Activated naive CD4-positive, alpha-beta T cell (primary cell): ENCODE measurements around the gene CACNA1D.

ENCODE experiments used
- DNase-seq, 4 experiments: peaks; one replicate each; lab custom pipeline; 2025; lab: John Stamatoyannopoulos, UW

The CACNA1D gene

GRCh38 chr3:53495520-53496391, 1.3 kb downstream of the CACNA1D start:
- no peak for DNase-seq

DNA sequence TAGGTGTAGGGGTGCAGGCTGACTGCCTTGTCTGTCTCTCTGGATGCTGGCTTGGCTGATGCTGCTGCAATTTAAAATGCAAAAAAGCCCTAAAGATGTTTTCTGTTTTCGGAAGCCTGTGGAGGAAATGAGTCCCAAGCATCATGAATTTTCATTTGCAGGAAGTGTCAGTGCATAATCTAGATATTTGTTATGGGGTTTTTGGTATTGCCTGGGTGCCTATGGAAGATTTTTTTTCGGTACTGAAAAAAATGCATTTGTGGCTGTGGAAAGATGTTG, 1.9 kb downstream of the CACNA1D start:
- DNase-seq, result no peak

- DNase-seq, result no peak
Observed at GRCh38 chr3:53496984-53497383, 2.6 kb downstream of the CACNA1D start.

DNA sequence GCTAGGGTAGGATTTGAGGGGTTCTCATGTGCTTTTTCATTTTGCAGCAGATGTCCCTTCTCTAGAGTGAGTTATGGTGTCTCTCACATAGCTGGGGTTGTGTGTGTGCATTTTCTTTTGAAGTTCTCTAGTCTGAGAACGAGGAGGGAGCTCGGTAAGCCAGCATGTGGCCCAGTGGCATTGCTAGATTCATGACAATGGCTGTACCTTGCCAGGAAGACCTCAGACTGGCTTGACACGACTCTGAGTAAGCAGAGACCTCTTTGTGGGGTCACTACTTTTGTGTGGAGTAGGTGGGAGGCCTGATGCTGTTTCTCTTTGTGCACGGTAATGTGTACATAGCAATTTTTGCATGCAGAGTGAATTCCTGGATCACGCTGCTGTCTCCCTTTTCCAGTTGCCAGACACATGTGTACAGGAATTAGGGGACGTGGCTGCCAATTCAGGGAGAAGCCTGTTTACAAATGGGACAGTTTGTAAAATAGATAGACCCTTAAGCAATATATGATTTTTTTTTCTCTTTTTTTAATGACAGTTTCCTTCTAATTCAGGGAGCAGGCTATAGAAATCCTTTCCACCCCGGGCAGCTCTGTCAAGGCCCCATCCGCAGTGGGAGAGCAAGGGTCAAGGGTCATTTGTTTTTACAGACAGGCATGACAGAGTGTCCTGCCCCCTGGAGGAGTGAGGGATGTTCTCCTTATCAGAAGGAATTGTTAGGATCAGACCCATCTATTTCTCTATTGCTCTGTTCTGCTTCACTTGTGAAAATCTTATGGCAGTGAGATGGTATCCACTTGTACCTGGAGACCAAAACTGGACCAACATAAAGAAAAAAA, 4.6 kb downstream of the CACNA1D start:
- DNase-seq, result no peak

GRCh38 chr3:53500165-53500777, 5.9 kb downstream of the CACNA1D start:
- DNase-seq, result no peak

DNA sequence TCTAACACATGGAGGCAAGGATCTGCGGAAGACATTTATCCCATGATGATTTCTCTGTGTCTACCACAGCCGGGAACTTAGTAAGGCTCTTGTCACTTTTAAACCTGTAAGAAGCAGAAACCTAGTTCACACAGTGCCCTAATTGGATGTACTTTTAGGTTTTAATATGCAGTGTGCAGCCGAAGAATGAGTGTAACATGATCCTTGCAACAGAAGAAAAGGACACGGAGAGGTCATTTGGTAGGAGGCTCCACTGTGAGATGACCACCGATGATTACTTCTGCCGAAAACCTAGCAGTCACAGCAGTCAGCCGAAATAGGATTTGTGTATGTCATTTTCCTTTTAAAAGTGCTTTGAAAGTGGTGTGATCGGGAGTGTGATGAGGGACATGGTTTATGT, 6.8 kb downstream of the CACNA1D start:
- no peak for DNase-seq

DNA sequence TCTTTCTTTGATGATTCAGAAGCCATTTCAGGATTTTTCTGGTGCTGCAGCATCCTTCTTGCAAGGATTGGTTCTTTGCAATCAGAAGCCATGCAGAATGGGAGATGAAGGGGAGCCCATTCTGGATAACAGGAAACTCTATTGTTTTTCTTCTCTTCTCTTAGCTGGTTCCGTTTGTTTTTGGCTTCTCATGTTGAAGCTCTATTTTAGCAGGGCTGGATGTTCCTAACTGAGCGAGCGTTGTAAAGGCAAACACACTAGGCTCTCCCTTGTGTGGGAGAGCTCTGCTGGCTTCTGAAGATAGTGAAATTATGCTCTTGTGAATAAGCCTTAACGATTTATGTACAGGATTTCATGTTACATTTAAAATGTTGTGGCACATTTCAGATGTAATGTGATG, 8.3 kb downstream of the CACNA1D start:
- DNase-seq, result no peak

GRCh38 chr3:53503195-53503594, 8.8 kb downstream of the CACNA1D start:
- no peak for DNase-seq

DNA sequence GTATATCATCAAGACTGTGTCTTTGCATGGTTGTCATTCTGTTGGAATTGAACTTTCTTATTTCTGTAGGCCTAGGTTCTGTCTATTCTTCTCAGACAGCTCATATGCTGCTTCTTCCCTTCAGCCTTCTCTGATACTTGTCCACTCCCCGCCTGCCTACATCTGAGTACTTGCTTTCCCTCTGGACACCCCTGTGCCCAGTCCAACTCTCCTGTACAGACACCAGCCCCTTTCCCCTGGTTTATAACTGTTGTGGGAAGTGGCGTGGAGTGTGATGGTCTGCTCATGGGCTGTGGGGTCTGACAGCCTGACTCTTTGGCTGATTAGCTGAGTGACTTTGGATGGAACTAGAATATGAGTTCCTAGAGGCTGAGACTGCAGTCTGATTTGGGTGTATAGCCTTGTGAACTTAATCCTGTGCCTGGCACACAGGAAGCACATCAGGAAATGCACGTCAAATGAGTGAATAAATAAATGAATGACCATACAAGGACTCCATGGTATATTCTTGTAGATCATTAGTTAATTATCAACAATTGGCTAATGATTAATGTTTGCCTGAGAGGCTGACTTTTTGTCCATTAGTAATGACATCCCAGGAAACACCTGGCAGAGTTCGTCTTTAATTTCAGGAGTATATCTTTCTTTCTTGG, 11.8 kb downstream of the CACNA1D start:
- no peak for DNase-seq

DNA sequence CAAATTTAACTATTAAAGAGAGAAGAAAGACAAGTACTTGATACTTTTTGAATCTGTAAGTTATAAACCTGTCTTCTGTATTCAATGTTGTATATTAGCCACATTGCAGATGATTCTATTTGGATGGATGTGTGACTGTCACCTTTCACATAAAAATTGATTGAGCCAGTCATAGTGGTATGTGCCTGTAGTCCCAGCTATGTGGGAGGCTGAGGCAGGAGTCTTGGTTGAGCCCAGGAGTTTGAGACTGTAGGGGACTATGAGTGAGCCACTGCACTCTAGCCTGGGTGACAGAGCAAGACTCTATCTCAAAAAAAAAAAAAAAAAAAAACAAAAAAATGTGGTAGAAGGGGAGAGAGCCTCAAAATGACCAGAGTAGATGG, 12.3 kb downstream of the CACNA1D start:
- no peak for DNase-seq

DNA sequence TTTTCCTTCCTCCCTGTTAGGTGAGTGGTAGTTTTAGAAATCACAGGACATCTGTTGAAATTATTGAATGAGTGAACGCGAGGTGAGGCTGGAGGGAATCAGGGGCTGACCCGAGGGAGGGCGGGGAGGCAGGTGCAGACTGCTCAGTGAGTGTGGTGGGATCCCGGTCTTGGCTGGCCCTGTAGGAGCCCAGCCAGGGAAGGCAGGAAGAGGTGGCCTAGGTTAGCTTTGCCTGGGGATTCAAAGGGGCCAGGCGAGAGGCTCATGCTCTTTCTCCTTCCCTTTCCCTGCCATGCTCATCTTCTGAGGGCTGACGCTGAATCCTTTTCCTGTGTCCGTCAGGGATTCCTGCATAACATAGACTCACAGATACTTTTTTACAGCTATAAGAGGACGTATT, 15.1 kb downstream of the CACNA1D start:
- no peak for DNase-seq

GRCh38 chr3:53510508-53510907, 16.1 kb downstream of the CACNA1D start:
- DNase-seq, result no peak

DNA sequence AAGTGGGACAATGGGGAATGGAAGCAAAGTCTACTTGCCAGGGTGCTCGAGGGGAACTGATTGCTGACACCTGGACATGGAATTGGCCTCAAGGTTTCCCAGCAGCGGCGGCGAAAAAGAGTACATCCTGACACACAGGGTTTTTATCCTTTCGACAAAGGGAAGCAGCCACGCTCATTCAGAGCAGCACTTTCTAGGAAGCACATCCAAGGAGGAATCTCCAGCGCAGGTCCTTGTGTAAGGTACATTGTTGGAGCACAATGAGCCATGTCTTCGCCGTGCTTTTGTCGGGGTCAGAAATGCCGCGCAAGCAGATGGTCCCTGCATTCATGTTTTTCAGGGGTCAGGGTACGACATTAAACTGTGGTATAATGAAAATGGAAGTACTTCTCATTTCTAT, 16.8 kb downstream of the CACNA1D start:
- no peak for DNase-seq

DNA sequence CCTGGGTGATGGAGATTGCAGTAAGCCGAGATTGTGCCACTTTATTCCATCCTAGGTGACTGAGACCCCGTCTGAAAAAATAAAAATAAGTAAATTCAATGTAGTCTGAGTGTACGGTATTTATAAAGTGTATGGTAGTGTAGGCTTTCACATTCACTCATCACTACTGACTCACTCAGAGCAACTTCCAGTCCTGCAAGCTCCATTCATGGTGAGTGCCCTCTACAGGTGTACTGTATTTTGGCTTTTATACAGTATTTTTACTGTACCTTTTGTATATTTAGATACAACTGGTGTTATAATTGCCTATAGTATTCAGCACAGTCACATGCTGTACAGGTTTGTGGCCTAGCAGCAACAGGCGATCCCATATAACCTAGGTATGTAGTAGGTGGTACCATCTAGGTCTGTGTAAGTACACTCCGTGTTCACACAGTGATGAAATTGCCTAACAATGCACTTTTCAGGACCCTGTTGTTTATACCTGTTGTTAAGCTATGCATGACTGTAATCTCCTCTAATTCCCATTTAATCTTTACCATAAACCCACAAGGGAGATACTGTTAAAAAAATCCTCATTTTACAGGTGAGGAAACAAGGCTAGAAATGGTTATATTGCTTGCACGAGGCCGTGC, 19.3 kb downstream of the CACNA1D start:
- no peak for DNase-seq

GRCh38 chr3:53516339-53516738, 21.9 kb downstream of the CACNA1D start:
- no peak for DNase-seq

DNA sequence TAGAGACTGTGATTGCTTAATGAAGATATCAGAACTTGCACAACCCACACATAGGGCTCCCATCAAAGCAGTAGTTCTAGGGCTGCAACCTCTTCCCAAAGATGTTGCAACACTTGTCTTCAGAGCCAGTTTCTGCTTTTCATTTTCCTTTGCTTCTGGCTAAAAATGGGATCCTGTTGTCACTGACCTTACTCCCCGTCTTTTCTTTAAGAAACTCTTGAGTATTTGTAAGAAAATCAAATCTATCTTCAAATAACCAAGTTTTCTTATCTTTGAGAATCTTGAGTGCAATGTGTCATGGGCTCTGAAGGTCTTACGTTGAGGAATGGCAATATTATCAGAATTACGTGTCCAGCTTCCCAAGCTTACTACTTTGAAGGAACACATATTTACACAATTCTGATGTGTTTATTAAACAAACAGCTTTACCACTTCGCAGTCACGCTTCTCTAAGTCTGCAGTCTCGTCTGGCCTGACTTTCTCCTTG, 24.1 kb downstream of the CACNA1D start:
- no peak for DNase-seq

DNA sequence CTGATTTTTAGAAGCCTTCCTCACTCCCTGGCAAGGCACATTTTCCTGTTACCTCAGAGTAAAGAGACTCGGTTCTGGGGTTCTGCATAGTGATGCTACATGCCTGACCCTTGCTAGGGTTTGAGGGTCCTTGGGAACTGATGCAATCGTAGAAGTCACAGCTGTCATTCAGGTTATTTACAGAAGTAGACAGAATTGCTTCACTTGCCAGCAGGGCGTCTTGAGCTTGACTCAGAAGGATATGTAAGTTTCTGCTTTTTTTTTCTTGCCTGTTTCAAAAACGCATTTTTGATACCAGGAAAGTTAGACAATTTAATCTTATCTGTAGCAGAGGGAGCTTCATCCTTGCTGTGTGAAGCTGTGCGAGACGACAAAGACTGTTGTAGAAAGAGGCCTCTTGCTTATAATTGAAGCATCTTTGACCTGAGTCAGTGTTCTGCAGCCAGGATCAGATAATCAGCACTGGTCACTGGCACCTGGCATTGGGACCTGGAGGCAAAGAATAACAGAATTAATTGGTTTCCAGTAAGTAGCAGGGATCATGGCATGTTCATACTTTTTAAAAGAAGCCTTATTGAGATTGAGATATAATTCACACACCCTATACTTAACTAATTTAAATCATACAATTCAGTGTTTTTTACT, 24.8 kb downstream of the CACNA1D start:
- no peak for DNase-seq

DNA sequence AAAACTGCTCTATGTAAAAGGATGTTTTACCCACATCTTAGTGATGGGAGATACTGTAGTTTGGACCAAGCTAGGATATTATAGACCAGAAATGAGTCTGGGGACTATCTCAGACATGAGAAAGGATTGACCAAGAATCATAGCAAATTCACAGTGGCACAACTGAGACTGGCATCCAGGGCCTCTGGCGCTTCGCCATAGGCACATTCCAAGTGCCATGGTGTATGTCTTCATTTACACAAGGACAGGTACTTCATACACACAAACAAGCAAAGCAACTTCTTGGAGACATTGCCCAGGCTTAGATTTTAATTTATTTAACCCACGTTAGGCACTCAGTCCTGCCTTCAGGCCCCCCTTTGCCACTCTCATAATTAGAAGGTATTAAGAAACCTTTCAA, 28.9 kb downstream of the CACNA1D start:
- no peak for DNase-seq

- no peak for DNase-seq
Observed at GRCh38 chr3:53524566-53524965, 30.2 kb downstream of the CACNA1D start.

GRCh38 chr3:53525765-53526703, 31.6 kb downstream of the CACNA1D start:
- no peak for DNase-seq
